H7 (cell line): ENCODE results near the gene RUVBL1. TPM values are rescaled to one million over a fixed set of nuclear protein-coding genes. Genes with fewer than 3 reads are reported as not detected.
A peak's percentile ranks its signal among the peaks of the same experiment; 100 is the strongest.

Experiments
- DNase-seq: peaks from one replicate; pipeline ENCODE4 v3.0.0; 2012
- H3K27me3 ChIP-seq: 2 replicates; pipeline ENCODE4 v1.6.0; 2011; ENCODE audit warnings: mild to moderate bottlenecking, low read length; ENCODE audit not compliant: control insufficient read depth, insufficient read depth
- H3K36me3 ChIP-seq: replicated peaks from 2 replicates; pipeline ENCODE4 v1.5.1; 2011; ENCODE audit warnings: low read length; ENCODE audit not compliant: control insufficient read depth, insufficient read depth
- H3K4me3 ChIP-seq: 2 replicates; pipeline ENCODE4 v1.5.1; 2011; ENCODE audit warnings: low read depth, mild to moderate bottlenecking, control low read depth, low read length, moderate library complexity; ENCODE audit not compliant: insufficient read depth
- total RNA-seq: library from RNA; depleted of rRNA; stranded (reverse); fragments of >200 nt; shearing (Covaris generic); gene quantifications from 2 replicates; pipeline ENCODE4 v1.2.3, GENCODE V29; 2014

The RUVBL1 gene
- total RNA-seq, 1 experiment from 2014 or later, result 182 TPM

- H3K27me3 ChIP-seq, result no peaks in the 10 kb centered on the region; the same call in 1 of the 2 replicates
- DNase-seq, result no peak
- H3K36me3 ChIP-seq, result no peaks in the 10 kb centered on the region
- no peak overlapping the region for H3K4me3 ChIP-seq
These were observed 28.2 kb upstream of the RUVBL1 start for GRCh38 chr3:128151758-128152274.

- DNase-seq, result no peak
- Histone ChIP-seq H3K27me3 (no peaks in the 10 kb centered on the region; the same call in 1 of the 2 replicates), H3K4me3 (no peak overlapping the region), H3K36me3 (no peaks in the 10 kb centered on the region)
These were observed 26.0 kb upstream of the RUVBL1 start for GRCh38 chr3:128149650-128150049.

GRCh38 chr3:128146201-128146600 lies 22.6 kb upstream of the RUVBL1 start:
- no peak for DNase-seq
- Histone ChIP-seq H3K36me3 (no peaks in the 10 kb centered on the region), H3K4me3 (no peak overlapping the region), H3K27me3 (no peaks in the 10 kb centered on the region)

GRCh38 chr3:128145279-128145678 lies 21.7 kb upstream of the RUVBL1 start:
- Histone ChIP-seq H3K27me3 (no peaks in the 10 kb centered on the region), H3K4me3 (no peak overlapping the region), H3K36me3 (no peaks in the 10 kb centered on the region)
- no peak for DNase-seq

GRCh38 chr3:128144512-128145187 lies 21.0 kb upstream of the RUVBL1 start:
- no peaks in the 10 kb centered on the region for H3K36me3 ChIP-seq
- no peak for DNase-seq
- H3K4me3 ChIP-seq, result no peak overlapping the region
- H3K27me3 ChIP-seq, result no peaks in the 10 kb centered on the region

- H3K4me3 ChIP-seq, result no peak overlapping the region
- no peaks in the 10 kb centered on the region for H3K36me3 ChIP-seq
- no peak for DNase-seq
- no peaks in the 10 kb centered on the region for H3K27me3 ChIP-seq
These were observed 19.9 kb upstream of the RUVBL1 start for GRCh38 chr3:128143496-128143895.

- Histone ChIP-seq H3K36me3 (no peaks in the 10 kb centered on the region), H3K27me3 (no peaks in the 10 kb centered on the region), H3K4me3 (no peak overlapping the region)
- no peak for DNase-seq
These were observed 9.8 kb upstream of the RUVBL1 start for GRCh38 chr3:128133273-128133883.

- no peaks in the 10 kb centered on the region for H3K27me3 ChIP-seq
- H3K36me3 ChIP-seq, result no peaks in the 10 kb centered on the region
- DNase-seq, result no peak
- H3K4me3 ChIP-seq, result no peak overlapping the region
These were observed 8.5 kb upstream of the RUVBL1 start for GRCh38 chr3:128131897-128132646.

- H3K4me3 ChIP-seq, result no peak overlapping the region
- H3K36me3 ChIP-seq, result no peaks in the 10 kb centered on the region
- no peaks in the 10 kb centered on the region for H3K27me3 ChIP-seq
- no peak for DNase-seq
These were observed 4.6 kb upstream of the RUVBL1 start for GRCh38 chr3:128128251-128128650.

- Histone ChIP-seq H3K4me3 (no peak overlapping the region), H3K27me3 (no peaks in the 10 kb centered on the region), H3K36me3 (no peaks in the 10 kb centered on the region)
- DNase-seq, result no peak
These were observed 3.6 kb upstream of the RUVBL1 start for GRCh38 chr3:128127236-128127635.

- DNase-seq, result no peak
- H3K36me3 ChIP-seq, result peaks cover 2% of the 10 kb centered on the region; the same call in 1 of the 2 replicates
- no peaks in the 10 kb centered on the region for H3K27me3 ChIP-seq
- H3K4me3 ChIP-seq, result peak overlapping the region; percentile 97
These were observed 465 bp downstream of the RUVBL1 start for GRCh38 chr3:128123156-128123537.

- no peaks in the 10 kb centered on the region for H3K27me3 ChIP-seq
- H3K4me3 ChIP-seq, result no peak overlapping the region
- H3K36me3 ChIP-seq, result peaks cover 5% of the 10 kb centered on the region
- no peak for DNase-seq
These were observed 1.6 kb downstream of the RUVBL1 start for GRCh38 chr3:128122013-128122412.

GRCh38 chr3:128113817-128114794 lies 9.5 kb downstream of the RUVBL1 start:
- no peak for DNase-seq
- H3K36me3 ChIP-seq, result peaks cover 22% of the 10 kb centered on the region
- H3K27me3 ChIP-seq, result no peaks in the 10 kb centered on the region
- no peak overlapping the region for H3K4me3 ChIP-seq

GRCh38 chr3:128112357-128112968 lies 11.1 kb downstream of the RUVBL1 start:
- Histone ChIP-seq H3K36me3 (peaks cover 22% of the 10 kb centered on the region), H3K27me3 (no peaks in the 10 kb centered on the region), H3K4me3 (no peak overlapping the region)
- no peak for DNase-seq
